Body of pancreas (tissue), 4 donors: ENCODE results near the gene TIPIN. TPM values are rescaled to one million over a fixed set of nuclear protein-coding genes. Genes with fewer than 3 reads are reported as not detected.

ENCODE experiments used
- ATAC-seq: fragments of 150-250 bp; one replicate; pipeline ENCODE4 v1.9.1; 2016
- DNase-seq, 4 donors: peaks; one replicate each; pipeline ENCODE4 v3.0.0-alpha.2; 2019
- H3K27ac ChIP-seq, 4 donors: fragments of 200-600 bp; sonication (generic); 1 replicate in 3 of 4; 2 replicates in 1 of 4; pipeline versions ENCODE4 v1.5.1 to v1.6.1; 2016 to 2019; ENCODE audit warnings: mild to moderate bottlenecking in 1 of 4, mixed read lengths in 1 of 4, moderate library complexity in 1 of 4
- H3K27me3 ChIP-seq, 2 donors: fragments of 200-600 bp; sonication (generic); one replicate each; pipeline ENCODE4 v1.6.0; 2016; ENCODE audit warnings: mild to moderate bottlenecking in 1 of 2
- H3K36me3 ChIP-seq, 2 donors: fragments of 200-600 bp; sonication (generic); replicated peaks in 1 of 2; 2 replicates each; pipeline ENCODE4 v1.5.1; 2016; ENCODE audit warnings: low read depth in 2 of 2; ENCODE audit not compliant: insufficient read depth in 1 of 2
- H3K4me1 ChIP-seq: fragments of 200-600 bp; sonication (generic); one replicate; pipeline ENCODE4 v1.6.0; 2016
- H3K4me3 ChIP-seq, 2 donors: fragments of 200-600 bp; sonication (generic); 1 replicate in 1 of 2; 2 replicates in 1 of 2; pipeline ENCODE4 v1.5.1; 2016 to 2019
- H3K9me3 ChIP-seq, 3 donors: fragments of 200-600 bp; sonication (generic); 1 replicate in 2 of 3; 2 replicates in 1 of 3; pipeline ENCODE4 v1.5.1; 2016
- POLR2A ChIP-seq, 3 donors: fragments of 450-650 bp; IDR thresholded peaks; one replicate each; pipeline ENCODE4 v1.6.1; 2016; ENCODE audit warnings: antibody characterized with exemption in 3 of 3, mild to moderate bottlenecking in 2 of 3
- WGBS, 2 donors: methylation state at CpG; one replicate each; pipeline ENCODE4 v1.1.5; 2017; 5-methylcytosine and 5-hydroxymethylcytosine counted together
- intact Hi-C: fragments of 100-400 bp; cut with DNase I; formaldehyde crosslinking; loops from one replicate; pipeline ENCODE4 v1.15.1; 2023
- total RNA-seq, 2 donors: library from RNA; depleted of rRNA; stranded (reverse); fragments of >200 nt; gene quantifications; one replicate each; pipeline ENCODE4 v1.1.0, GENCODE V29; 2016
- TF ChIP-seq, protein P1 (sequence below), 7 experiments: fragments of 450-650 bp in 4 of 7; fragments of 200-600 bp in 3 of 7; sonication (generic) in 3 of 7; IDR thresholded peaks; one replicate each; pipeline ENCODE4 v1.5.1; 2016 to 2019; ENCODE audit warnings: antibody characterized with exemption in 7 of 7

TIPIN gene
- total RNA-seq, 2 donors from 2014 or later: 2.9 to 6.6 TPM

GRCh38 chr15:66298803-66299251 is 57.7 kb downstream of the TIPIN start:
- no peak overlapping the region for H3K27ac ChIP-seq
- ATAC-seq (peak; percentile 13), DNase-seq (peak; percentile 55 to 81 (median 60))
- WGBS, 2 donors: 57 to 58% methylated on average over 4 of the region's 4 CpGs
- H3K4me3 ChIP-seq: no peak overlapping the region
- no peaks in the 10 kb centered on the region for H3K9me3 ChIP-seq
- TF ChIP-seq POLR2A (IDR thresholded peaks at IDR 0.05): no peak
- TF ChIP-seq, protein P1, sequence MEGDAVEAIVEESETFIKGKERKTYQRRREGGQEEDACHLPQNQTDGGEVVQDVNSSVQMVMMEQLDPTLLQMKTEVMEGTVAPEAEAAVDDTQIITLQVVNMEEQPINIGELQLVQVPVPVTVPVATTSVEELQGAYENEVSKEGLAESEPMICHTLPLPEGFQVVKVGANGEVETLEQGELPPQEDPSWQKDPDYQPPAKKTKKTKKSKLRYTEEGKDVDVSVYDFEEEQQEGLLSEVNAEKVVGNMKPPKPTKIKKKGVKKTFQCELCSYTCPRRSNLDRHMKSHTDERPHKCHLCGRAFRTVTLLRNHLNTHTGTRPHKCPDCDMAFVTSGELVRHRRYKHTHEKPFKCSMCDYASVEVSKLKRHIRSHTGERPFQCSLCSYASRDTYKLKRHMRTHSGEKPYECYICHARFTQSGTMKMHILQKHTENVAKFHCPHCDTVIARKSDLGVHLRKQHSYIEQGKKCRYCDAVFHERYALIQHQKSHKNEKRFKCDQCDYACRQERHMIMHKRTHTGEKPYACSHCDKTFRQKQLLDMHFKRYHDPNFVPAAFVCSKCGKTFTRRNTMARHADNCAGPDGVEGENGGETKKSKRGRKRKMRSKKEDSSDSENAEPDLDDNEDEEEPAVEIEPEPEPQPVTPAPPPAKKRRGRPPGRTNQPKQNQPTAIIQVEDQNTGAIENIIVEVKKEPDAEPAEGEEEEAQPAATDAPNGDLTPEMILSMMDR (IDR thresholded peaks at IDR 0.05): no peak
- H3K4me1 ChIP-seq: peaks cover 28% of the 10 kb centered on the region
- H3K36me3 ChIP-seq: no peaks in the 10 kb centered on the region
- H3K27me3 ChIP-seq: no peaks in the 10 kb centered on the region
- intact Hi-C loops: no loop called here

GRCh38 chr15:66296186-66296585 is 60.3 kb downstream of the TIPIN start:
- Histone ChIP-seq H3K27me3 (no peaks in the 10 kb centered on the region), H3K4me3 (no peak overlapping the region), H3K9me3 (no peaks in the 10 kb centered on the region), H3K36me3 (no peaks in the 10 kb centered on the region), H3K4me1 (peaks cover 41% of the 10 kb centered on the region), H3K27ac (no peak overlapping the region)
- ATAC-seq (no peak), DNase-seq (no peak)
- 53 to 59% methylated on average over 5 of the region's 5 CpGs for WGBS, 2 donors
- intact Hi-C loops: no loop called here
- TF ChIP-seq, protein P1 (IDR thresholded peaks at IDR 0.05): no peak
- no peak for TF ChIP-seq POLR2A (IDR thresholded peaks at IDR 0.05)

GRCh38 chr15:66294932-66295235 is 61.6 kb downstream of the TIPIN start:
- no peak overlapping the region for H3K4me3 ChIP-seq

DNA sequence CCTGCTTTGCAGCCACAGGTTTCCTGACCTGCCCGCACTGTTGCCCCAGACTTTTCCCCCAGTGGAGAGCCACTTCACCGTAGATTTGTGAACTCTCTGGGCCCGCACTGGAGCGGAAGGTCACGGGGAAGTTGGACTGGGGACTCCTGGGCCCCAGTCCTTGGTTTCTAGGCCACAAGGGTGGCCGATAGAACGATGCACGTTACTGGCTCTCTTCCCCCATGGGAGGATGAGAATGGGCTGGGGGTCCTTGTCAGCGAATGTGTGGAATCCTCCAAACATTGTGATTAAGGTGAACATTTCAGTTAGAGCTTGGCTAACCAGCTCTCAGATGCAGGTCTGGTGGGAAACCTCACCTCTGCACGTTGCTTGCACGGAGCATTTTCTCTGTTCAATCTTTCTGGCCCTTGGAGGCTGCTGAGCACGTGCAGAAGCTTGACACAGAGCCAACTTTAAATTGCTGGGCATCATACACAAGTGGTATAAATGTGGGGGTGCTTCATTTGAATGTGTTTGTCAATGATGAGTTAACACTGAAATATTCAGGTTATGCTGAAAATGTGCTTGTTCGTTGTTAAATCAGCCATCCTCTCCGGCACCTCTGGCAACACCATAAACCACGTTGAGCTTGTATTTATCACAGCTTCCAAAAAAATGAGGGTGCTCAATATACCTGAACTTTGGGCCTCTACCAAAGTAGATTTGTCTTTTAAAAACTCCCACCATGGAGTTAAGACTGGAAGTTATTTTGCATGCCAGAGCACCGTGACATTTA is 62.1 kb downstream of the TIPIN start:
- peak overlapping the region; percentile 38 to 58 for H3K4me3 ChIP-seq
- peaks cover 41% of the 10 kb centered on the region for H3K4me1 ChIP-seq
- ATAC-seq: peak; percentile 34
- intact Hi-C loops: no loop called here
- no peaks in the 10 kb centered on the region for H3K9me3 ChIP-seq
- peak overlapping the region; percentile 77 to 94 (median 89) for H3K27ac ChIP-seq
- TF ChIP-seq POLR2A (IDR thresholded peaks at IDR 0.05): peak in 1 of 3 donors; percentile 38
- TF ChIP-seq, protein P1 (IDR thresholded peaks at IDR 0.05): no peak
- WGBS, 2 donors: 3 to 8% methylated on average over 8 to 16 of the region's 16 CpGs
- H3K27me3 ChIP-seq: no peaks in the 10 kb centered on the region
- no peaks in the 10 kb centered on the region for H3K36me3 ChIP-seq
- DNase-seq: peak; percentile 19 to 31 (median 24)

More at GRCh38 chr15:66294932-66295235, 61.6 kb downstream of the TIPIN start:
- DNase-seq (no peak), ATAC-seq (no peak)
- peaks cover 41% of the 10 kb centered on the region for H3K4me1 ChIP-seq
- WGBS, 2 donors: 16 to 24% methylated on average over 3 of the region's 3 CpGs
- intact Hi-C loops: no loop called here
- no peak for TF ChIP-seq POLR2A (IDR thresholded peaks at IDR 0.05)
- TF ChIP-seq, protein P1 (IDR thresholded peaks at IDR 0.05): no peak
- no peaks in the 10 kb centered on the region for H3K9me3 ChIP-seq
- peak overlapping the region in 2 of 4 donors; percentile 88 to 90 for H3K27ac ChIP-seq
- H3K36me3 ChIP-seq: no peaks in the 10 kb centered on the region
- H3K27me3 ChIP-seq: no peaks in the 10 kb centered on the region
